Colonic mucosa (tissue), 4 donors: Measurements from ENCODE around the gene EEFSEC. TPM values are rescaled to one million over a fixed set of nuclear protein-coding genes. Genes with fewer than 3 reads are reported as not detected.

ENCODE experiments used
- DNase-seq: peaks from one replicate; pipeline ENCODE4 v3.0.0-alpha.2; 2020
- H3K27ac ChIP-seq: fragments of 200-600 bp; one replicate; pipeline ENCODE4 v1.8.0; 2021
- H3K27me3 ChIP-seq: fragments of 200-600 bp; one replicate; pipeline ENCODE4 v1.8.0; 2021
- H3K36me3 ChIP-seq: fragments of 200-600 bp; one replicate; pipeline ENCODE4 v1.8.0; 2021
- H3K4me1 ChIP-seq: fragments of 200-600 bp; one replicate; pipeline ENCODE4 v1.8.0; 2021; ENCODE audit warnings: mild to moderate bottlenecking
- H3K4me3 ChIP-seq: fragments of 200-600 bp; one replicate; pipeline ENCODE4 v1.8.0; 2021
- H3K9ac ChIP-seq, 2 donors: one replicate each; pipeline ENCODE4 v1.7.0; 2013; ENCODE audit warnings: control low read depth in 2 of 2, low read depth in 2 of 2, low read length in 2 of 2
- H3K9me3 ChIP-seq: fragments of 200-600 bp; one replicate; pipeline ENCODE4 v1.8.0; 2021
- intact Hi-C: fragments of 100-400 bp; cut with DNase I; formaldehyde crosslinking; loops from one replicate; pipeline ENCODE4 v1.14.1; 2022
- total RNA-seq, 2 donors: library from RNA; stranded (reverse); fragmentation: NEBNext Ultra II Directional in 1 of 2; extraction: Animal tissue kit (Norgen Biotek cat#: 25700) in 1 of 2; gene quantifications; one replicate each; pipeline ENCODE4 v1.2.1, GENCODE V29; 2021
- TF ChIP-seq, protein P1 (sequence below): fragments of 200-600 bp; IDR thresholded peaks from one replicate; pipeline ENCODE4 v1.8.0; 2022; ENCODE audit warnings: antibody characterized with exemption, mild to moderate bottlenecking
- donor health status: healthy.
- donor health status: DM: no; HTN: no; CAD: no.
- donor health status: DM: no; HTN: no; CAD: no.

EEFSEC gene
- total RNA-seq, 2 donors from 2014 or later: 8.6 to 16.6 TPM

DNA sequence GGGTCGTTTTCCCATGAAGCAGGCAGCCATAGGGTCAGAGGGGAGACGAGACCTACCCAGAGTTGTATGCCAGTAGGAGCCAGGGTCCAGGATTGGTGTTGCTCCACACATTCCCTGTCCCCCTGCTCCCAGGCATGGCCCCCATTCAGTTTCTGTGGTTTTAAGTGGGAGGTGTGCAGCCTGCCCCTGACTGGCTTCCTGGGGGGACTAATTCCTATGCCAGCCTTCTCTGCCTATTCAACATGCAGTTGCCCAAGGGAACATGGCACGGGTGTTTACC lies 126.3 kb downstream of the EEFSEC start:
- Histone ChIP-seq H3K36me3 (no peaks in the 10 kb centered on the region), H3K27me3 (no peaks in the 10 kb centered on the region), H3K27ac (no peak overlapping the region), H3K4me1 (no peaks in the 10 kb centered on the region), H3K9ac (no peak overlapping the region), H3K9me3 (no peaks in the 10 kb centered on the region), H3K4me3 (no peak overlapping the region)
- no peak for DNase-seq
- intact Hi-C loops: no loop called here
- TF ChIP-seq, protein P1, sequence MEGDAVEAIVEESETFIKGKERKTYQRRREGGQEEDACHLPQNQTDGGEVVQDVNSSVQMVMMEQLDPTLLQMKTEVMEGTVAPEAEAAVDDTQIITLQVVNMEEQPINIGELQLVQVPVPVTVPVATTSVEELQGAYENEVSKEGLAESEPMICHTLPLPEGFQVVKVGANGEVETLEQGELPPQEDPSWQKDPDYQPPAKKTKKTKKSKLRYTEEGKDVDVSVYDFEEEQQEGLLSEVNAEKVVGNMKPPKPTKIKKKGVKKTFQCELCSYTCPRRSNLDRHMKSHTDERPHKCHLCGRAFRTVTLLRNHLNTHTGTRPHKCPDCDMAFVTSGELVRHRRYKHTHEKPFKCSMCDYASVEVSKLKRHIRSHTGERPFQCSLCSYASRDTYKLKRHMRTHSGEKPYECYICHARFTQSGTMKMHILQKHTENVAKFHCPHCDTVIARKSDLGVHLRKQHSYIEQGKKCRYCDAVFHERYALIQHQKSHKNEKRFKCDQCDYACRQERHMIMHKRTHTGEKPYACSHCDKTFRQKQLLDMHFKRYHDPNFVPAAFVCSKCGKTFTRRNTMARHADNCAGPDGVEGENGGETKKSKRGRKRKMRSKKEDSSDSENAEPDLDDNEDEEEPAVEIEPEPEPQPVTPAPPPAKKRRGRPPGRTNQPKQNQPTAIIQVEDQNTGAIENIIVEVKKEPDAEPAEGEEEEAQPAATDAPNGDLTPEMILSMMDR: no peak

DNA sequence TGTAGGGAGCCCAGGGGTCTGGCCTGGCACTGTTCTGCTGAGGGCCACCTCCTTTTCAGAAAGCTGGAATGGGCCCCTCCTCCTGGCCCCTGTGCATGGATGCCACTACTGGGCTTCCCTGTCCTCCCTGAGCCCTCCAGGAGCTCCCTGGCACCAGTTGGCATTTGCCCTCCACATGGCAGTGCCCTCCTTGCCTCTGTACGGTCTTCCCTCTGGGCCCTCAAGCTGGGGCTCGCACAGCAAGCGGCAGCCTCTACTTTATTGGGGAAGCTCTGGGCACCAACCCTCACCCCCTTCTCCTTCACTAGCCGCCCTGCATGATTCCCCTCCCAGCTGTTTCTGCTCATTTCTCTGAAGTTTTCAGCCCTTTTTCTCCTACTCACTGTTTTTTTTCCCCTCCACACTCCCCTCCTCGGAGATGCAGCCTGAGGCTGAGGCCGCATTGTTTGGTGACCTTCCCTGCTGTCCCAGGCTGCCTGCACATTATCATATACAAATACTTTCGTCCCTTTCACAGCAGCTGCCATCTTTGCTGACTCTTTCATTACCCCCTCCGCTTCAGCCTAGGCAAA lies 127.3 kb downstream of the EEFSEC start:
- H3K27ac ChIP-seq: no peak overlapping the region

DNA sequence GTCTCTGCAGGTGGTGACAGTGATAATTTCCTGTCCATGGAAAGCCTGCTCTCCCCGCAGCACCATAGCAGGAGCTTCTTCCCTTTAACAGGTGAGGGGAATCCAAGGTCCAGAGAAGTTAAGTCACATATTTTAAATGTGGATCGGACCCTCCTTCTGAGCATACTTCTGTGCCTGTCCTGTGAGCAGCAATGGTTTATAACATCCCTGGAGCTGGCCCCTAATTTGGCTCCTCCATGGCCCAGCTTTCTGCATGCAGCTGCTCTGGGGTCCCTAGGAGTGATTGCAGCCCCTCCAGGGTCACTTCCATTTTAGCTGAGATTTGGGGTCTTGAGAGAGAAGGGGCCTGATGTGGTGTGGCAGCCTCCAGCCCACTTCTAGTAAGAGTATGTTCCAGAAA lies 127.8 kb downstream of the EEFSEC start:
- no peak for DNase-seq
- H3K27ac ChIP-seq: no peak overlapping the region
- no peak overlapping the region for H3K9ac ChIP-seq
- H3K36me3 ChIP-seq: no peaks in the 10 kb centered on the region
- no peak overlapping the region for H3K4me3 ChIP-seq
- no peaks in the 10 kb centered on the region for H3K4me1 ChIP-seq
- H3K27me3 ChIP-seq: no peaks in the 10 kb centered on the region
- TF ChIP-seq, protein P1: no peak
- no peaks in the 10 kb centered on the region for H3K9me3 ChIP-seq
- intact Hi-C loops: no loop called here

More for the DNA sequence above, 127.3 kb downstream of the EEFSEC start:
- DNase-seq: no peak
- H3K27me3 ChIP-seq: no peaks in the 10 kb centered on the region
- intact Hi-C loops: no loop called here
- H3K4me3 ChIP-seq: no peak overlapping the region
- TF ChIP-seq, protein P1: no peak
- no peaks in the 10 kb centered on the region for H3K36me3 ChIP-seq
- no peak overlapping the region for H3K9ac ChIP-seq
- no peaks in the 10 kb centered on the region for H3K9me3 ChIP-seq
- no peaks in the 10 kb centered on the region for H3K4me1 ChIP-seq

DNA sequence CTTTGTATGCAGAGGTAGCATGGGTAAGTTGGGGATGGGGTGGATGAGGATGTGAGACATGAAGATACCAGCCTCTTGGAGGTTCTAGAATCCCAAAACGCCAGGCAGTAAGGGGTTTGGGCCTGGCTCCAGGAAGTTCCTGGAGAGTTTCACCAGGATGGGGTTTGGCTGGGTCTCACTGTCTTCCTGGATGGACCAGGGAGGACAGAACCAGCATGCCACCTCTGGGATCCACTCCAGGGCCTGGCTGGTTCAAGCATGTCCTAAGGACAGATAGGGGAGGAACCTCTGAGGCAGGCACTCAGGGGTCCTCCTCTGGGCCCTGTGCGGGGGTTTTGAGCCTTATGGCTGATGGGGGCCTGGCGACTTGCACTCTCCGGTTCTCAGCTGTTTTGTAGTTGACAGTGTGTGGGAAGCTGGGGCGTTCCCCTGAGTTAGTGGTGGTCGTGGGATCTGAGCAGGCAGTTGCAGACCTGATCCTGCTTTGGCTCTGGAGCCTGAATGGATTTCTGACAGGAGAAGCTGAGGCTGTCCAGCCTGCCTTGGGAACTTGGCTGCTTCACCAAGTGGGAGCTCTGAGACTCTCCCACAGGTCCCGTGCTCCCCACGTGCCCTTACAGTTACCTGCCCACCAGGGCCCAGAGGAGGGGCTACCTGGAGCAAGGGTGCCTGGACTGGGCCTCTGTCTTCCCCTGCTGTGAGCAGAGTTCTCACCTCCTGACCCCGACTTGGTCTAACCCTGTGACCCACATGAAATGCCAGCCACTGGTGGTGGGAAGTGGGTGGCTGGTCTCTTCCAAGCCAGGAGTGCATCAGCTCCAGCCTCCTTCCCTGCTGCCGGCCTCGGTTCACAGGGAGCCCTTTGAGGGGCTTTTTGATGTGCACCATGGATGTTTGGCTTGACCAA lies 128.4 kb downstream of the EEFSEC start:
- H3K4me3 ChIP-seq: no peak overlapping the region
- no peak overlapping the region for H3K27ac ChIP-seq
- H3K9ac ChIP-seq: no peak overlapping the region
- H3K36me3 ChIP-seq: no peaks in the 10 kb centered on the region
- H3K4me1 ChIP-seq: no peaks in the 10 kb centered on the region
- TF ChIP-seq, protein P1: no peak
- intact Hi-C loops: no loop called here
- DNase-seq: no peak
- no peaks in the 10 kb centered on the region for H3K27me3 ChIP-seq
- no peaks in the 10 kb centered on the region for H3K9me3 ChIP-seq

DNA sequence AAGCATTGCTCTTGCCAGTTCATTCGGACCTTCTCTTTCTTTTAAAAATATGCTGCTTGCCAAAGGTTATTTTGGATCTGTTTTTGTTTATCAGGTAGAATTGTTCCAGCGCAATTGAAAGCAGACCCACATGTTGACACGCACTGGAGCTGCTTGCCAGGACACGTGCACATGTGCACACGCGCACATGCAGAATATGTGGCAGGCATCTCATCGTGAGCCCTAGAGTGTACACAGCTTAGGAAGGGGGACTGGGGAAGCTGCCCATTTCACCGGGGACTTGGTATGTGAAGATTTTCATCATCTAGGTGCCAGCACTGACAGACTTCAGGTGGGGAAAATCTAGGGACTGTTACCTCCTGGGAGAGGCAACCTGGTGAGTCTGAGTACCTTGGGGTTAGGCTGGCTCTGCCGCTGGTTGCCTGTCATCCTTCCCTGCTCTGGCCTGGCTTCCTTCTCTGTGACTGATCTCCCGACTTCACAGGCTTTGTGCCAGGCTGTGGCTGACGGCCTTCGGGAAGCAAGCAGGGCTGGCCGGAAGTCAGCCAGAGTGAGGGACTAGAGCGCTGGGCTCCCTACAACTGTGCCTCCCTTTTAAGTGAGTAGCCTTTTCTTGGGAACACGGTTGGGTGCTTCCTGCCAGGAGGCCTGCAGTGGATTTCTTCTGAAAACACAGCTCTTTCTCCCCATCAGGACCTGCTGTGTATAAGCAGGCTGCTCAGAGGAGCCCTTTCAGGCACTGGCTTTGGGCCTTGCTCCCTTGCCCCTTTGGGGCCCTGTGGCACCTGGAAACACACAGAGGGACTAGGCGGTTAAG lies 129.3 kb downstream of the EEFSEC start:
- no peaks in the 10 kb centered on the region for H3K27me3 ChIP-seq
- no peak for DNase-seq
- TF ChIP-seq, protein P1: no peak
- no peak overlapping the region for H3K9ac ChIP-seq
- H3K4me1 ChIP-seq: no peaks in the 10 kb centered on the region
- no peaks in the 10 kb centered on the region for H3K36me3 ChIP-seq
- intact Hi-C loops: no loop called here
- no peaks in the 10 kb centered on the region for H3K9me3 ChIP-seq
- no peak overlapping the region for H3K4me3 ChIP-seq
- H3K27ac ChIP-seq: no peak overlapping the region
